ENCODE results near the gene PTPRH. TPM values are rescaled to one million over a fixed set of nuclear protein-coding genes. Genes with fewer than 3 reads are reported as not detected.

The PTPRH gene
- total and polyA plus RNA-seq, 10 donors, result 6.5 to 97.9 (median 48.9) TPM

- TF ChIP-seq POLR2A (IDR thresholded peaks at IDR 0.05), result no peak
- TF ChIP-seq CTCF (IDR thresholded peaks at IDR 0.05 in 8 of 11, conservative IDR thresholded peaks at IDR 0.05 in 3 of 11), result no peak
- no peak for TF ChIP-seq POLR2AphosphoS5 (IDR thresholded peaks at IDR 0.05)
- WGBS, 5 donors, result 81 to 87% (median 83%) methylated on average over 9 to 12 of the region's 12 CpGs
- intact Hi-C loops (cut with DNase I; ENCODE audit: low total_unique reads), result loop anchor here (10.0 kb wide), 1 partner anchor 69 kb away; the partner anchor contains the start of gene PPP6R1
Observed at GRCh38 chr19:55186080-55186479, 23.2 kb downstream of the PTPRH start.

GRCh38 chr19:55181740-55182139 lies 27.6 kb downstream of the PTPRH start:
- Histone ChIP-seq H3K27ac (no peak overlapping the region), H3K4me3 (no peak overlapping the region), H3K27me3 (replicated peaks in 1 of 7) (peaks cover 0 to 91% (median 56%) of the 10 kb centered on the region in 7 donors), H3K9me3 (no peaks in the 10 kb centered on the region), H3K4me1 (peaks cover 8 to 26% (median 19%) of the 10 kb centered on the region in 6 donors), H3K36me3 (peaks cover 0 to 48% (median 0%) of the 10 kb centered on the region in 6 donors)
- intact Hi-C loops (cut with DNase I; ENCODE audit: low total_unique reads), result loop anchor here (10.0 kb wide), 1 partner anchor 73 kb away; the partner anchor contains the start of gene PPP6R1
- no peak for DNase-seq
- TF ChIP-seq POLR2A (IDR thresholded peaks at IDR 0.05), result no peak
- peak in 2 of 3 donors; percentile 28 to 47 for TF ChIP-seq POLR2AphosphoS5 (IDR thresholded peaks at IDR 0.05)
- no peak for TF ChIP-seq CTCF (IDR thresholded peaks at IDR 0.05 in 8 of 11, conservative IDR thresholded peaks at IDR 0.05 in 3 of 11)
- 64 to 75% (median 70%) methylated on average over 18 to 20 of the region's 20 CpGs for WGBS, 5 donors

More at GRCh38 chr19:55186080-55186479, 23.2 kb downstream of the PTPRH start:
- Histone ChIP-seq H3K36me3 (peaks cover 0 to 48% (median 0%) of the 10 kb centered on the region in 6 donors), H3K9me3 (no peaks in the 10 kb centered on the region), H3K27ac (no peak overlapping the region), H3K4me3 (no peak overlapping the region), H3K4me1 (peaks cover 0 to 19% (median 8%) of the 10 kb centered on the region in 6 donors), H3K27me3 (replicated peaks in 1 of 7) (peaks cover 0 to 48% (median 15%) of the 10 kb centered on the region in 7 donors)
- DNase-seq, result no peak

- DNase-seq, result peak; percentile 82
- H3K9me3 ChIP-seq, result peaks cover 0 to 4% (median 0%) of the 10 kb centered on the region in 8 donors
- intact Hi-C loops (cut with DNase I; ENCODE audit: low total_unique reads), result loop anchor here (10.0 kb wide), 1 partner anchor 75 kb away; the partner anchor contains the start of gene PPP6R1
- no peak within 1 kb of the TSS for H3K27ac ChIP-seq
- H3K4me3 ChIP-seq, result peak within 1 kb of the TSS in 7 of 8 donors; percentile 5 to 70 (median 35)
- peak; percentile 16 to 65 (median 45) for TF ChIP-seq POLR2AphosphoS5 (IDR thresholded peaks at IDR 0.05)
- no peak for TF ChIP-seq POLR2A (IDR thresholded peaks at IDR 0.05)
- H3K4me1 ChIP-seq, result peaks cover 8 to 26% (median 19%) of the 10 kb centered on the region in 6 donors
- H3K27me3 ChIP-seq (replicated peaks in 1 of 7), result peaks cover 10 to 94% (median 75%) of the 10 kb centered on the region in 7 donors
- 1 to 4% (median 3%) methylated on average over 41 to 68 of the region's 68 CpGs for WGBS, 5 donors
- H3K36me3 ChIP-seq, result peaks cover 0 to 32% (median 0%) of the 10 kb centered on the region in 6 donors
Observed at GRCh38 chr19:55179606-55180484, 29.5 kb downstream of the PTPRH start, which contains the start of gene SYT5. Gene SYT5 (minus strand): TSS chr19:55180289. CDS start chr19:55179041, 1,248 bp downstream.

GRCh38 chr19:55178781-55179599 lies 30.3 kb downstream of the PTPRH start:
- Histone ChIP-seq H3K36me3 (peaks cover 0 to 24% (median 0%) of the 10 kb centered on the region in 6 donors), H3K4me3 (peak overlapping the region in 7 of 8 donors; percentile 5 to 70 (median 35)), H3K27ac (no peak overlapping the region), H3K9me3 (peaks cover 0 to 4% (median 0%) of the 10 kb centered on the region in 8 donors), H3K4me1 (peaks cover 9 to 35% (median 24%) of the 10 kb centered on the region in 6 donors), H3K27me3 (replicated peaks in 1 of 7) (peaks cover 11 to 100% (median 84%) of the 10 kb centered on the region in 7 donors)
- peak; percentile 96 for DNase-seq
- WGBS, 5 donors, result 4 to 8% (median 5%) methylated on average over 26 to 61 of the region's 61 CpGs
- TF ChIP-seq POLR2AphosphoS5 (IDR thresholded peaks at IDR 0.05) (peak in 2 of 3 donors; percentile 46 to 67), CTCF (IDR thresholded peaks at IDR 0.05 in 8 of 11, conservative IDR thresholded peaks at IDR 0.05 in 3 of 11) (no peak)
- intact Hi-C loops (cut with DNase I; ENCODE audit: low total_unique reads), result no loop called here

All from spleen (tissue), 11 donors.